Stimulated activated CD4-positive, alpha-beta T cell treated with anti-CD3 and anti-CD28 coated beads, Interleukin-2, amount 100 ng/mL, for 4 hours (primary cell): Measurements from ENCODE around the gene POU3F2.

ENCODE experiments used
- DNase-seq: peaks from one replicate; pipeline ENCODE4 v3.0.0-alpha.2; 2020; ENCODE audit warnings: low read depth

POU3F2 gene

DNA sequence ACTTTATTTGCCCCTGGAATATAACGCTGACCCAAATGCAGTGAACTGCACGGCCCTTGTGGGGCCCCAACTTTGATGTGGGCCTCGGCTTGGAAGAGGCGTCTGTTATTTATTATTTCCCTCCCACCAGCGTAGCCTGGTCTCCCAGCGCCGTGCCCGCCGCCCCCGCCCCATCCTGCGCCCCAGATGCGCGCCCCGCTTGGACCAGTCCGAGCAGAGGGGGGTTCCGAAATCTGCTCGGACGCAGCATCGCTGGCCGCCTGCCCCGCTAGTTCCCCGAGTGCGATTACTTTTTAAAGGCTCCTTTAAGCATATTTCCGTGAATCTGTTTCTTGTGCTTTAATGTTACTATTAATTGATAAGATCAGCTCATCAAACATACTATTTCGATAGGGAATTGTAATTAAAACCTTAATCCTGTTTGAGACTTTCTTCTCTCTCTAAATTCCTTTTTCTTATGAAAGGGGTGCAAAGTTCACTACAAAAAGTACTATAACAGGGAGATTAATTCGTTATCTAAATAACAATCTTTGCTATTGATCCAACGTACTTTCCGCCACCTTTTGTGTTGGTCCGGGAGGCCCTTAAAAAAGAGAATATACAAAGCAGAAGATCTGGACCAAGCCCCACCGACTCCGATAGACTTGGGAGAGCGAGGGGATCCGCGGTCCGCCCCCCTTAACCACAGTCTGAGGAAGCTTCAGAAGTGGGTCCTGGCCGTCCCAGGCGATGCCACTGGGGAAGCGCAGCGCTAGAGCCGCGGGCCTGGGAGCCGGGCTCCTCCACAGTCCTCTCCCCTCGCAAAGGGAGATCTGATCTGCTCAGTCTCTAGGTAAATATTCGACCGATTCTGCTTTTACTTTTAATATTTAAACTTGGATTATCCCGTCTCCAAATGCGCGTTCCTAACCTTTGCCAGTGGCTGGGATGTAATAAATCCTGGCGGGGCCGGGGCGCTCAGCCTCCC is 10.2 kb downstream of the POU3F2 start:
- no peak for DNase-seq

DNA sequence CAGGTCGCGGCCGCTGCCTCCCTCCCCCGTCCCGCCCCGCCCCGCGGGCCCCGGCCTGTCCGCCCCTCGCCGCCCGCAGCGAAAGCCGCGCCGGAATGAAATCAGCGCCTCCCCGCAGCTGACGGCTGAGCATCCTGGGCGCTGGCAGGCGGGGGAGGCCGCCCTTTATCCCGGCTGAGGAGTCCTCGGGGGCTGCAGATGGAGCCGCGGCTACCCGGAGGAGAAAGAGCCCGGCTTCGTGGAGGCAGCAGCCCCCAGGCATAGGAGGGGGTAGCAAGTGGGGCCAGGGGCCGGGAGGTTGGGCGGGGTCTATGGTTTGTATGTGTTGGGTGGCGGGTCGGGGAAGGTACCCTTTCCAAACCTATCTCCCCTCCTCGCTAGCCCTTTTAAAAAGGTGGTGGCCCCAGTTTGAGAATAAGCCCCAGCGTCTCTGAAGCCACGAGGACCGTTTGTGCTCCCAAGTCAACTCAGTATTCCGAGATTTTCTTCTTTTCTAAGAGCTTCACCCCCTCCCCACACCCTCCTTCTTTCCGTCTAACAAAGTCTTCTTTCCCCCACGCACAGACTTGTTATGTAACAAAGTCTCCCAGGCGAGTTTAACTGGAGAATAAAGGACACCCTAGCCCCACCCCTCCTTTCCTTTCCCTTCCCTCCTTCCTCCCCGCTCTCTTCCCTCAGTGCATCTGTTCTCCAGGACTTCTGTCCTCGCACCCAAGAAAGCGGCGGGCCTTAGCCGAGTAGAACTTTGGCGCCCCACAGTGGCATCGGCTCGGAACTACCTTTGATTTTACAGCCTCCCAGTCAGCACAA is 11.0 kb downstream of the POU3F2 start:
- peak; percentile 39 for DNase-seq

DNA sequence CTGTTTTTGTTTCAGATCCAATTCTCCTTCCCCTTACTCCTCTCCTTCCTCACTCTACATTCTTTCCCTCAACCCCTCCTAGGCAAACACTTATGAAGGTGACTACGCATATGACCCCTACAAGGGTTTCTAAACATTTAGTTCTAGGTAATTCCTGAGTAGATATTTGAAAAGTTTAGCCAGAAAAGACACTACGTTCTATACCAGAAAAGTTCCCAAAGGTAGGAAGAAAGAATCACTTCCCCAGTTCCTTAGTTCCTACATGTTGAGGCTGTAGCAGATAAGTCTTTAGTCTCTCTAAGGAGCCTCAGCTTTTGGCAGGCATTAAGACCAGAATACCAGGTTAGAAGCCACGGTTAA is 11.6 kb downstream of the POU3F2 start:
- DNase-seq = no peak

DNA sequence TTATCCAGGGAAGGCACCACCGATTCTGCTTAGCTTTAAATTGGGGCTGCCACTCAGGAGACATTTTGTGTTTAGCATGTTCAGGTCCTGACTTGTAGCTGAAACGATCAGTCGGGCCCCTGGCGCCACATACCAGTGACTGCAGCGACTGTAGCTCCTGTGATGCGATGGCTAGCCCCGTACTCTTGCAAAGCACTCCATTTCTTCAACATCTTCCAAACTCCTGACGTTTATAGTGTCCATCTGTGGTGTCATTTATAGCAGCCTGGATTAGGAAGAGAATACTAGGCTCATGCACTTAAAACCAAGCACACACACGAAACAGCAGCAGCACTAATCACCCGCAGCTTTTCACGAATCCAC is 13.0 kb downstream of the POU3F2 start:
- DNase-seq = no peak

DNA sequence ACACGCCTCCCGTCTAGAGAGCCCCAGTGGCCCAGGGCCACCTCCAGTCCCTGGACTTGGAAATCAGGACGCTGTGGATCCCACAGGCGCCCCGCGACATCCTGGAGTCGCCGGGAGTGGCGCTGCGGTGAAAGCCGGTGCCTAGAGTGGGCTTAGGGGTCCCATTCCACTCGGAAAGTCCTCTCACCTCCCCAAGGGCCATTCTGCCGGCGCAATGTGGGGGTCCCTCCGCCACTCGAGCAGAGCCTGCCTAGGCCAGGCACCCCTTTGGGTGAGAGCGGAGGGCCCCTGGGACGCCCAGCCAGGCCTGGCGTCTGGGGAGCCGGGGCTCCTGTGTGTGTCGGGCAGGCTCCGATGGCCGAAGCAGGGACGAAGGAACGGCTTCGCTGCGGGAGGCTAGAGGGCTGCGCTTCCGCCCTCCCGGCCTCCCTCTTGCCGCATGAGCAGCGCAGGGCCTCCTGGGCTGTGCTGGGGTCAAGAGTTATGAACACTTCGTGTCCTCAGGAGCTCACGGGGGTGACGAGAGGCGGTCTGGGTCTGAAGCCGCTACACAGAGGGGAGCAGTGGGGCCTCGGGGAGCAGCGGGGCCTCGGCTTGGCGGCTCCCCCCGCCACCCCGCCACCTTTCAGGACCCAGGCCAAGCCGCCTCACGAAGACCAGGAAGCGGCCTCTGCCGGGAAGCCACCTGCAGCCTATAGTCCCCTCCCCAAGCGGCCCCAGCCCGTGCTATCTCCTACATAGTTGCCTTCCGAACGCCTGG is 13.6 kb downstream of the POU3F2 start:
- no peak for DNase-seq

DNA sequence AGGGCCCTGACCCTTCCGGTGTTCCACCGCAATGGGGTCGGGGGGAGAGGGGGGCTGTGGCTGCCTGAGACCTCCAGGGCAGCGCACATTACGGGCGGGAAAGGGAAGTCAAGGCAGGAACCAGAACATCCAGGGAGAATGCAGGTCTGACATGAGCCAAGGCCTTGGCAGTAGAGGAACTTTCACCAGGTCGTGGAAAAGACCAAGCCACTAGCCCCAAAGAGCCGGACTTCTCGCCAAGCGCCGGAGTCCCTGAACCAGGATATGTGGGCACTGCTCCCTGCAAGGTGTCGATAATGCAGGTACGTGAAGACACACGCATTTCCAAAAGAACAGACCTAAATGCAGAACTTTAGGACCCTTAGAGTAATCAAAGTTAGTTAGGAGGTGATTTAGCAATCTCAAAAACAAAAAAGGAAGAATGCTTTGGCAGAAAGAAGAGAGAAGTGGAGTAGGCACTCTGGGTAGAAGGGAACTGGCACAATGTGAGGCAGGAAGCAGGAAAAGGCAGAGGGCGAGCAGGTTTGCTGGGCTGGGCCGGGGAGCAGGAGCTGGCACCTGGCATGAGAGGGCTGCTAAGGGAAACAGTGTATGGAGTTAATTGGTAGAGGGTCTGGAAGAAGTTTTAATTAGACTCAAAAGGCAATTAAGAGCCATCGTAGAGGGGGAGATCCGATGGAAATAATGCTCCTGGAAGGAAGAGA is 14.3 kb downstream of the POU3F2 start:
- DNase-seq = no peak

DNA sequence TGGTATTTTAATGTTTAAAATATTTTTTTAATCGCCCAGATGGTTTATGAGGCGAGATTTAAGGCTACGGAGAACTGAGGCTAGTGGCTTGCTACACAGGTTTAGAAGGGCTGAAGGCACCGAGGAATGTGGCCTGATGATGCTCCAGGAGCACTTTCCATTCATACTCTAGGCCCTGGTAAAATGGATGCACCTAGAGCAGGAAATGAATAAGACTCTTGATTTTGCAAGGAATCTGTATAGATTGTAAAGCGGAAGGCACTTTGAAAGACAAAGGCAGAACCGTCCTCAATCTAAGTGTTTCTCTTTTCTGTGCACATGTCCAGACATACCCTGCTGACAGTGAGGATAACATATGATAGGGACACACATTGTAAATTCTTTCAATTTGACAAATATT is 30.1 kb downstream of the POU3F2 start:
- DNase-seq = no peak

DNA sequence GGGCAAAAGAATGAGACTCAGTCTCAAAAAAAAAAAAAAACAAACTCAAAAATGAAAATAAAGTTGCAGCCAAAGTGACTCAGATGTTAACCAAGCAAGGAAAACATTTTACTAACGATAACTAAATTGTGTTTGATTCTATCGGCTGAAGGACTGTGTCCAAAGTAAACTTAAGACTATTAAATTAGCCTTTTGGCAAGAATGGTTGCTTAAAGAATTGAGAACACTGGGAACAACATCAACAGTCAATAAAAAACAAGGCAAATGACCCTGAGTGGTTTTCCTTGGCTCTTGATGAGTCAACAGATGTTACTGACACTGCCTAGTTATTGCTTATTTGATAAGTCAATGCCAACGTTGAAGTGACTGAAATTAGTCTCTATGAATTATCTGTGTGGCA is 36.7 kb downstream of the POU3F2 start:
- no peak for DNase-seq

DNA sequence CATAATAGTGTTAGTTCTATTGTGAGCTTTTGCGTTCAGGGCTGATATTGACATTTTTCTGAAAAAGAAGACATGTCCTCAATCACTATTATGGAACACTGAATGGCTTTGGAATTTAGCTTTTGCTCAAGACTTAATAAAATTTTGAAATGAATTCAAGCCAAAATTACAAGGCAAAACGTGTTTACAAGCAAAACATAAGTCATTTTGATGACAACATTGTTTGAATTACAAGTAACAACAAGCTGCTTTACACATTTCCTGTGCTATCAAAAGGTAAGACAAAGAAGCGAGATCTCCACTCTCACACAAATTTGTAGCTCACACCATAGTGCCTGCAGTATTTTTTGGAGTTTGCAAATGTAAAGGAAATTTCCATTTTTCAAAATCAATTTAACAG is 37.4 kb downstream of the POU3F2 start:
- DNase-seq = no peak

DNA sequence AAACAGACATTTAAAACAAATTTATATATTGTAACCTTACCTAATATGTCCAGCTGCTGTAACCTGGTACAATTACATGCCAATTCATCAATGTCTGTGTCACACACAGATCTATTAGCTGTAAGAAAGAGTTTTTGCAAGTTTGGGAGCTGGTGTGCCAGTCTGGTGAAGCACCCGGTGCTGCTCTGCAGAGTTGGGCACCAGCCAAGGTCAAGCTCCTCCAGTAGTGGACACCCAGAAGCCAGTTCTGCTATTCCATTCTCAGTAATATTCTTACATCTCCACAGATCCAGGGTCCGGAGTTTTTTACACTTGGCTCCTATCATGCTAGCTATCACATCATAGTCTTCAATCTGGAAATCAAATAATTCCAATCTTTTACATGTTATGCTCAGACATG is 41.0 kb downstream of the POU3F2 start:
- no peak for DNase-seq

DNA sequence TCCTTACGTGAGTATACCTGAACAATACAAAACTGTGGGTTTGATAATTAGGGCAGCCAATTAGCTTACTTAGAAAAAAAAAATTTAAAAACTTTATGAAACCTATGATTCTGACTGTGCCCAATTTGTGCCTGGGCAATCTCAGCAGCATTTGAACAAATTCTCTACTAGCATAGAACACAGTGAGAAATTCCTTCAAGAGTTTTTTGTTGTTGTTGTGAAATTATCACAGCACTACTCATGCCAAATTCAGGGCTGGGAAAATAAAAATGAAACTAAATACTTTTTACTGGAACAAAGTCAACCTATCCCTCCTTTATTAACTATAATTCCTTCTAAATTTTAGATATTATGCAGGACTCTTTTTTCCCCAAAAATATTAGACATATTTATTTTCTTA is 42.9 kb downstream of the POU3F2 start:
- no peak for DNase-seq

DNA sequence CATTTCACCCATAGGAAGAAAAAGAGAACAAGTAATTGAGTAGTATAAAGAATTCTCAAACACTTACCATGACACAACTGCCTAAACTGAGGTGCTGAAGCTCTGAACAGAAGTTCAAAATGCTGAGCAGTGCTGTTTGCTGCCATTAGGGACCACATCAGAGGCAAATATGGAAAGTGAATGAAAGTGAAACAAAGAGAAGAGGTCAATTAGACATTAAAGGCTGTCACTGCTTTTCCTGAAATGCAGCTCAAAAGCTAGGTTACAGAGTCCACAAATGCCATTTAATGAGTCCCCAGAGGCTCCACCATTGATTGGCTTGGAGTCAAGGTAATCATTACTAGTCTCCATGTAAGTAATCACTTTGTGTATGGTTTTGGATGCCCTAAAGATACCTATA is 46.1 kb downstream of the POU3F2 start:
- no peak for DNase-seq

DNA sequence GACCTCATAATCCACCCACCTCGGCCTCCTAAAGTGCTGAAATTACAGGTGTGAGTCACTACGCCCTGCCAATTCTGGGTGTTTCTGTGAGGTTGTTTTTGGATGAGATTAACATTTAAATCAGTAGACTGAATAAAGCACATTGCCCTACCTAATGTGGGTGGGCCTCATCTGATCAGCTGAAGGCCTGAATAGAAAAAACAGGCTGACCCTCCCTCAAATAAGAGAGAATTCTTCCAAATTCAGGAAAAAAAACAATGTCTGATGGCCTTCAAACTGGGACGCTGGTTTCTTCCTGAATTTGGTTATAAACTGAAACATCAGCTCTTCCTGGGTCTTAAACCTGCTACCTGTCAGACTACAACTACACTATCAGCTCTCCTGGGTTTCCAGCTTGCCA is 51.0 kb downstream of the POU3F2 start:
- no peak for DNase-seq

DNA sequence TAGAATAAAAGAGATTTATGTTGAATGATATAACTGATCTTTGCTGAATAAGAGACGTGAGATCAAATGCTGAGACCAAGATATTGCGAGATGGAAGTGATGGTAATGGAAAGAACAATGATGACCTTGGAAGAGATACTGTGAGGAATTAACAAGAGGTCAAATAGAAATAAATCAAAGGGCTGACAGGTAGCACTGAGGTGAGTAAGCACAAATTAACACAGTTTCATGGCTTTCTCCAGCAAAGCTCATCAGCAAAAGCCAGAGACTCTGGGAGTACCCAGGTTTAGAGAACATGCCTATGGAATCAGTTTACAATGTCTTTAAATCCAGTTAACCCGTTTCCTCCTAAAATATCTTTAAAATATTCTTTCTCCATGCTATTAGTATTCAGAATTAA is 53.3 kb downstream of the POU3F2 start:
- DNase-seq = no peak
